Thyroid gland (tissue), 4 donors: ENCODE data around the gene PYY. TPM values are rescaled to one million over a fixed set of nuclear protein-coding genes. Genes with fewer than 3 reads are reported as not detected.

Experiments
- DNase-seq, 2 donors: peaks; one replicate each; pipeline ENCODE4 v3.0.0-alpha.2; 2019
- H3K27ac ChIP-seq, 3 donors: fragments of 200-600 bp; sonication (generic); 1 replicate in 2 of 3; 2 replicates in 1 of 3; pipeline ENCODE4 v1.5.1; 2016 to 2019; ENCODE audit warnings: mild to moderate bottlenecking in 1 of 3, moderate library complexity in 1 of 3
- H3K27me3 ChIP-seq: fragments of 200-600 bp; sonication (generic); one replicate; pipeline ENCODE4 v1.5.1; 2019
- H3K36me3 ChIP-seq, 2 donors: fragments of 200-600 bp; sonication (generic); one replicate each; pipeline ENCODE4 v1.5.1; 2016 to 2019
- H3K4me1 ChIP-seq, 2 donors: fragments of 200-600 bp; sonication (generic); one replicate each; pipeline ENCODE4 v1.5.1; 2017 to 2019
- H3K4me3 ChIP-seq, 3 donors: fragments of 200-600 bp; sonication (generic); replicated peaks in 1 of 3; 1 replicate in 2 of 3; 2 replicates in 1 of 3; pipeline ENCODE4 v1.5.1; 2016; ENCODE audit warnings: mild to moderate bottlenecking in 1 of 3
- H3K9me3 ChIP-seq: fragments of 200-600 bp; sonication (generic); one replicate; pipeline ENCODE4 v1.5.1; 2017
- CTCF ChIP-seq, 6 experiments: fragments of 200-600 bp in 3 of 6; fragments of 450-650 bp in 3 of 6; sonication (generic) in 3 of 6; IDR thresholded peaks; one replicate each; pipeline ENCODE4 v1.5.1; 2016 to 2019; ENCODE audit warnings: antibody characterized with exemption in 6 of 6, mild to moderate bottlenecking in 2 of 6, inconsistent platforms in 1 of 6, moderate library complexity in 1 of 6
- POLR2A ChIP-seq, 2 donors: fragments of 450-650 bp; IDR thresholded peaks; one replicate each; pipeline ENCODE4 v1.6.1; 2017; ENCODE audit warnings: antibody characterized with exemption in 2 of 2, mild to moderate bottlenecking in 2 of 2, moderate library complexity in 1 of 2
- WGBS, 2 donors: methylation state at CpG; one replicate each; pipeline ENCODE4 v1.1.5; 2017; 5-methylcytosine and 5-hydroxymethylcytosine counted together
- intact Hi-C: fragments of 100-400 bp; cut with DNase I; formaldehyde crosslinking; loops from one replicate; pipeline ENCODE4 v1.15.1; 2023
- total RNA-seq, 4 donors: library from RNA; depleted of rRNA; stranded (reverse); fragments of >200 nt; gene quantifications; one replicate each; pipeline ENCODE4 v1.2.3, GENCODE V29; 2016

Gene PYY
- total RNA-seq = 1 to 10 TPM in 1 of 4 donors, not detected in 3; 2.2 TPM

GRCh38 chr17:43953746-43954145 is at the start of gene PYY:
TSS of gene PYY (minus strand) at chr17:43953940. CDS start at chr17:43953483, 457 bp downstream.
- Histone ChIP-seq H3K4me3 (peak within 1 kb of the TSS in 1 of 3 donors; percentile 14), H3K27ac (no peak within 1 kb of the TSS), H3K27me3 (no peaks in the 10 kb centered on the region), H3K9me3 (no peaks in the 10 kb centered on the region), H3K4me1 (peaks cover 12 to 14% of the 10 kb centered on the region in 2 donors), H3K36me3 (no peaks in the 10 kb centered on the region)
- intact Hi-C loops = no loop called here
- DNase-seq = no peak
- WGBS, 2 donors = 66 to 84% methylated on average over 8 of the region's 11 CpGs
- TF ChIP-seq POLR2A (IDR thresholded peaks at IDR 0.05) (no peak), CTCF (IDR thresholded peaks at IDR 0.05) (no peak)

DNA sequence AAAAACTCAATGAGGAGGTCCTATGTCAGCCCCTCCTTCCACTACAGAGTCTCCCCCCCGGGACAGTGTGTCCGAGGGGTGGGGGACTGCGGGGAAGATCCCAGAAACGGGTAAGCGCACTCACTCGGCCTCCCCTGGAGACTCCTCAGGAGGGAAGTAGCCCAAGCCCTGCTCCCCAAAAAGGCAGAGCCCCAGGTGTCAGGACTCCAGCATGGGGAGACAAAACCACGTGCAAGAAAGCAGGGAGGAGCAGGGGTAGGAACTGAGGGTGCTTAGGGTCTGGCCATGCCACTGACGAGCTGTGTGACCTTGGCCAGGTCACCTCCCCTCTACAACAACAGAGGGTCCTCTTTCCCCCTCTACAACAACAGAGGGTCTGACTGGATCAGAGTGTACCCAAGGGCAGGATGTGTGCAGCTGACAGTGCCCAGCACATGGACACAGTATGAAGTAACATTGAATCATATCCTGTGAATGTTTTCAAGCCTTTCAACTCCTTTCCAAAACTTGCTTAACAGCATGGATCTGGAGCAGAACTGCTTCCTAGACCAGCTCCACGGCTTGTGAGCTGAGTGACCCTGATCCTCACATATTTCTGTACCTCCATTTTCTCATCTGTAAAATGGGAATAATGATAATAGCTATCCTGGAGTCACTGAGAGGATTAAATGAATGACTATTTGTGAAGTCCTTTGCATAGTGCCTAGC is 48.6 kb upstream of the PYY start:
- H3K27me3 ChIP-seq = no peaks in the 10 kb centered on the region
- intact Hi-C loops = no loop called here

DNA sequence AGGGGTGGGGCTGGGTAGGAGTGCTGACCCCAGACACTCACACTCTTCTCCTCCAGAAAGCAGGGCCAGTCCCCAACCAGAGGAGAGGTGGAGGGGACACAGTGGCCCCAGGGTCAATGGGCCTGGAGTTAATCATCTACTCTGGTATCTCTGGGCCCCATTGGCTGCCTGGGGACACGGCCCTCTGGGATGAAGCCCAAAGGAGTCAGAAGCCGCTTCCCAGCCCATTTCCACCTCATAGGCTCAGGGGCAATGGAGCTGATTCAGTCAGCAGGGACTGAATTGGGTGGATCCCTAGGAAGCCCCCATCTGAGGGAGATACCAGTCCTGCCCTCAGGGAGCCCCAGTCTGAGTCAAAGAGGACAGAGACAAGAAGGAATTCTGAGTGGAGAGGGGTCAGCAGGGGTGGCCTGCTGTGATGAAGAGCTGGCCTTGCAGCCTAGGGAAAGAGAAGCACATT is 47.8 kb upstream of the PYY start:
- 90 to 94% methylated on average over 2 of the region's 2 CpGs for WGBS, 2 donors
- Histone ChIP-seq H3K9me3 (no peaks in the 10 kb centered on the region), H3K27me3 (no peaks in the 10 kb centered on the region), H3K4me3 (no peak overlapping the region), H3K4me1 (peaks cover 20 to 29% of the 10 kb centered on the region in 2 donors), H3K36me3 (no peaks in the 10 kb centered on the region), H3K27ac (peak overlapping the region in 1 of 3 donors; percentile 4)
- no peak for DNase-seq
- TF ChIP-seq POLR2A (IDR thresholded peaks at IDR 0.05) (no peak), CTCF (IDR thresholded peaks at IDR 0.05) (no peak)
- intact Hi-C loops = no loop called here

More for the DNA sequence above, 48.6 kb upstream of the PYY start:
- Histone ChIP-seq H3K4me1 (peaks cover 20 to 26% of the 10 kb centered on the region in 2 donors), H3K4me3 (no peak overlapping the region), H3K9me3 (no peaks in the 10 kb centered on the region), H3K27ac (peak overlapping the region in 1 of 3 donors; percentile 4), H3K36me3 (no peaks in the 10 kb centered on the region)
- DNase-seq = no peak
- WGBS, 2 donors = 54 to 78% methylated on average over 8 to 9 of the region's 9 CpGs
- TF ChIP-seq POLR2A (IDR thresholded peaks at IDR 0.05) (no peak), CTCF (IDR thresholded peaks at IDR 0.05) (no peak)

DNA sequence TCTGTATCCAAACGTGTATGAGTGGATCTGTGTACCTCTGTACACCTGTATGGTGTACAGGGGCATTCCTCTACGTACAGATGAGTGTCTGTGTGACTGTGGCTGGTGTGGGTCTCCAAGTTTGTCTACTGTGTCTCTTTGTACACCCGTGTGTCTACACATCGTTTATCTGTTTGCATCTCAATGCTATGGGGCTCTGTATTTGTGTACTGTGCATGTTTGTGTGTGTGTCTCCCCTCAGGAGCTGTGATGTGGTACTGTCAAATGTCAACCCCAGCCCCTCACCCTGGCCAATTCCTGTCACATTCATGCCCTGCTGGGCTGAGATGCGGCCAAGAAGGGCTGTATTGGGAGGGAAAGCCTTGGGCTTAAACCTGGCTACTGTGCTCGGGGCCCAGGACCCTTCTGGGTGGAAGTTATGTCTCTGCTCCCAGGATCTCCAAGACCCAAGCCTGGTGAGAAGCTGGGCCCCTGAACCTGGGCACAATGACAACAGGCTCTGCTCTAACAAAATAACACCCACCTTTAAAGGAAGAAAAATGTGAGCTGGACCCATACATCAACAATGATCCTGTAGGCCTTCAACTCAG is 47.2 kb upstream of the PYY start:
- Histone ChIP-seq H3K27me3 (no peaks in the 10 kb centered on the region), H3K36me3 (no peaks in the 10 kb centered on the region), H3K27ac (no peak overlapping the region), H3K9me3 (no peaks in the 10 kb centered on the region), H3K4me1 (peaks cover 15 to 26% of the 10 kb centered on the region in 2 donors), H3K4me3 (no peak overlapping the region)
- intact Hi-C loops = no loop called here
- DNase-seq = no peak
- TF ChIP-seq CTCF (IDR thresholded peaks at IDR 0.05) (no peak), POLR2A (IDR thresholded peaks at IDR 0.05) (no peak)
- 85 to 86% methylated on average over 5 to 6 of the region's 6 CpGs for WGBS, 2 donors
